ENCODE results near the gene CUL9.
"Not testable (repeated sequence)": the region's sequence is repeated elsewhere in the genome, so short reads cannot be mapped to it uniquely, and the experiment has no call there.

Gene CUL9

DNA sequence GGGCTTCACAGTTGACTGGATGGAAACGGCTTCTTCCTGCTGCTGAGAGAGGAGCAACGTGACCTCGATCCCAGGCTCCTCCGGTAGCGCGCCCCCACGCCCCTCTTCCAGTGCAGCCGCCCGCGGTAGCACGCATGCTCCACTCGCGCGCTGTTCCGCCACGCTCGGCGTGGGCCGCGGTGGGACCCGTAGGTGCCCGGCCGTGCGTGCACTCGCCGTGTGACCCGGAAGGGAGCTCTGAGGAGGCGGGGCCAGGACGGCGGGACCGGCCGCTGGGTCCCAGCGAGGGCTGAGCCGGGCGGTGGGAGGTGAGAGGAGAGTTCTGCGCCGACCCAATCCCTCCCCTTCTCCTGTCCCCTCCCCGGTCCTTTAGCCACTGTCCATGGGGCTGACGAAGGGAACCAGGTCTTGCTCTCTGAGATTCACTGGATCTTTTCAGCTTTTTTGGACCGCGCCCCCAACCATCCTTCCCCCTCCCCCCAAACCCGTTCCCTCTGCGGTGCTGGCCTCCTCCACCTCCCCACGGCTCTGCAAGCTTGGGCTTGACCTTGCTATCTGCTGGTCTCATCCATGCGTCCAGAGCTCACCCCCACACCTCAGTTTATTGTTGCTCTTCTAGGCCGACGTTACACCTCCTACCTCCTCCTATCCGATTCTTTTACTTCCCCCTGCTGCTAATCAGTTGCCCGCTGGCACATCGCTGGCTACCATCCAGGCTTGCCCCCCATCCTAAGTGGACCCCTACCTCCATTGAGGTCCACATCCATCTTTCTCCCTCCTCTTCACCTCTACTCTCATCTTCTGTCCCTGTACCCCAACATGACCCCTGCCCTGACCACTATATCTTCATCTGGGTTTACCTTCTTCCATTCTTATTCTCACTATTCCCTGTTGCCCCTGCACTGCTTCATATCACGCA is at the start of gene CUL9:
CUL9 (plus strand) TSS at position 255 of the 919 bp plus-strand sequence. CDS start 2,115 bp downstream, outside the sequence.
- DNase-seq: peak; percentile 90

DNA sequence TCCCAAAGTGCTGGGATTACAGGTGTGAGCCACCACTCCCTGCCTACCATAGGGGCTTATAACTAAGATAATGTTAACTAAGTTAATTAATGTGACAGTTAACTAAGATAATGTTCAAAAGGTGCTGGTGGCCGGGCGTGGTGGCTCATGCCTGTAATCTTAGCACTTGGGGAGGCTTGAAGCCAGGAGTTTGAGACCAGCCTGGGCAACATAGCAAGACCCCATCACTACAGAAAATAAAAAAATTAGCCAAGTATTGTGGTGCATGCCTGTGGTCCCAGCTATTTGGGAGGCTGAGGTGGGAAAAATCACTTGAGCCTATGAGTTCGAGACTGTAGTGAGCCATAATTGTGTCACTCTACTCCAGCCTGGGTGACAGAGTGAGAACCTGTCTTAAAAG is 43.7 kb upstream of the CUL9 start:
- DNase-seq: no peak

DNA sequence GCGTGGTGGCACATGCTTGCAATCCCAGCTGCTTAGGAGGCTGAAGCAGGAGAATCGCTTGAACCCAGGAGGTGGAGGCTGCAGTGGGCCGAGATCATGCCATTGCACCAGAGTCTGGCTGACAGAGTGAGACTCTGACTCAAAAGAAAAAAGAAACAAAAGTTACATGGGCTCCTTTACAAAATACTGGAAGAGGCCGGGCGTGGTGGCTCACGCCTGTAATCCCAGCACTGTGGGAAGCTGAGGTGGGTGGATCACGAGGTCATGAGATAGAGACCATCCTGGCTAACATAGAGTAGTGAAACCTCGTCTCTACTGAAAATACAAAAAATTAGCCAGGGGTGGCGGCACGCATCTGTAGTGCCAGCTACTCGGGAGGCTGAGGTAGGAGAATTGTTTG is 42.0 kb upstream of the CUL9 start:
- DNase-seq: not testable (repeated sequence)

DNA sequence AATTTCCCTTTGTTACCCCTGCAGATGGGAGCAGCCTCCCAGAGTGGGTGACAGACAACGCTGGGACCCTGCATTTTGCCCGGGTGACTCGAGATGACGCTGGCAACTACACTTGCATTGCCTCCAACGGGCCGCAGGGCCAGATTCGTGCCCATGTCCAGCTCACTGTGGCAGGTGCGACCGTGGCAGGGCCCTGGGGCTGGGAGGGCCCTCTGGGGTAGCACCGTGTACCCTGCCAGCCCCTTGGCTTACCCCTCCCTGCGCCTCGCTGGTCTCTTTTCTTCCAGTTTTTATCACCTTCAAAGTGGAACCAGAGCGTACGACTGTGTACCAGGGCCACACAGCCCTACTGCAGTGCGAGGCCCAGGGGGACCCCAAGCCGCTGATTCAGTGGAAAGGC is 40.4 kb upstream of the CUL9 start:
- no peak for DNase-seq

DNA sequence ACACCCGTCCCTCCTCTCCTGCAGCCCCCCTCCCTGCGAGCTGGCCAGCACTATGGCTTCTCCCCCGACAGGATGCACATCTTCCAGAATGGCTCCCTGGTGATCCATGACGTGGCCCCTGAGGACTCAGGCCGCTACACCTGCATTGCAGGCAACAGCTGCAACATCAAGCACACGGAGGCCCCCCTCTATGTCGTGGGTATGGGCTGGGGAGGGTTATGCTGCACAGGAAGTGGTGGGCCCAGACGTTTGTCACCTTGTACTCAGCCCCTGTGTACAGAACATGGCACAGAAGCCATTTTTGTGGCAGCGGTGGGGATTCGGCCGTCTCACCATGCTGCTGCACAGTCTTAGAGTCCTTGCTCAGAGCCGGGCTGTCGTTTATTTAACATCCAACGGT is 39.9 kb upstream of the CUL9 start:
- no peak for DNase-seq

DNA sequence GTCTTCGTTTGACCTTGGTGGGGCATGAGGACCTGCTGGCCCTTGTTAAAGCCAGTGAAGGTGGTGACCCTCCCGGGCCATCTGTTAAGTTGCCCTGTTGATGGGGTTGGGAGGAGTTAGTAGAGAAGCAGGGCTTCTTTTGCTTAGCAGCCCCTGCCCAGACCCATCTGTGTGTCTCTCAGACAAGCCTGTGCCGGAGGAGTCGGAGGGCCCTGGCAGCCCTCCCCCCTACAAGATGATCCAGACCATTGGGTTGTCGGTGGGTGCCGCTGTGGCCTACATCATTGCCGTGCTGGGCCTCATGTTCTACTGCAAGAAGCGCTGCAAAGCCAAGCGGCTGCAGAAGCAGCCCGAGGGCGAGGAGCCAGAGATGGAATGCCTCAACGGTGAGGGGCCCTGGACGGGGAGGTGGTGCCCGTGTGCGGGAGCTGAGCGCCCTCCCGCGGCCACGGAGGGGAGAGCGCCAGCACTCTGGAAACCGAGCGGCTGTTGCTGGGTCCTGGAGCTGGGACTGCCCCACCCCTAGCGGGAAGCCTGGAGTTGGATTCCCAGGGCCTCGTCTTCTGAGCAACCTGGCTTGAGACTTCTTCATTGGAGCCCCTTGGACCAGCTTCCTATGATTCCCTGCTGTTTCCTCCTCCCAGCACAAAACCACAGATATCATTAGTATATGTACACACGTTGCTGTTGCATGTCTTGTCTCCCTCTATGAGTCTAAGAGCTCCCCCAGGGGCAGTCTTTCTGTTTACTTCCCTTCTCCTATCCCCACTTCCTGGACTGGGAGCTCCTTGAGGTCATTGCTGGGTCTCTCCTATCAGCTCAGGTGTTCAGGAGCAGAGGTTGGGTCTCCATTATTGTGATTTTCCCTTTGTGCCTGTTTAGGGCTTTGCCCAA is 38.5 kb upstream of the CUL9 start:
- peak; percentile 81 for DNase-seq

DNA sequence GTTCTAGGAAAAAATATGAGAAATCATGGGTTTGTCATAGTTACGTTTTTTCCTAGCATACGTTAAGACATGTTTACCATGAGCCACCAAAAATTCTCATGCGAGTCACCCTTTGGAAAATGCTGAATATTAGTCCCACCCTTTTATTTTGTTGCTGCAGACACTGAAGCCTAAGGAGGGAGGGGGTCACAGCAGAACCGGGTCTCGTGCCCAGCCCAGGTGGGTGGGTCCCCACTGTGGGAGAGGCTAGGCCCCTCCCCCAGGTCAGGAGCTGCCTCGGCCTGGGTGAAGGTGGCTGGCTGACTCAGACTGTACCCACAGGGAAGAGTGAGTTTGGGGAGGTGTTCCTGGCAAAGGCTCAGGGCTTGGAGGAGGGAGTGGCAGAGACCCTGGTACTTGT is 37.1 kb upstream of the CUL9 start:
- DNase-seq: no peak

DNA sequence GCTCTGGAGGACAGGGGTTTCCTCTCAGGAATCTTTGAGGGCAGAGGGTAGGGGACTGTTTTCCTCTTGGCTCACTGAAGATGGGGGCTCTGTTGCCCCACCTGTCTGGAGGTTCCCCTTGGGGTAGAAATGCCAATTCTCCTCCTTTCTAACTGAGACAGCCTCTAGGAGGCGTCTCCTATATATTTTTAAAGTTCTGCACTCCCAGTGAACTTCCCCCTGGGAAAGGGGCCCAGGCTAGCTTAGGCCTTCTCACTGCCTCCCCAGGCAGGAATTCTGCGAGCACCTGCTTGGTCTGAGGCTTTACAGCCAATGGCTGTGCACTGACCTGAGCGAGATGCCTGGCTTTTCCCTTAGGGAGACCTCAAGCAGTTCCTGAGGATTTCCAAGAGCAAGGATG is 35.7 kb upstream of the CUL9 start:
- no peak for DNase-seq

DNA sequence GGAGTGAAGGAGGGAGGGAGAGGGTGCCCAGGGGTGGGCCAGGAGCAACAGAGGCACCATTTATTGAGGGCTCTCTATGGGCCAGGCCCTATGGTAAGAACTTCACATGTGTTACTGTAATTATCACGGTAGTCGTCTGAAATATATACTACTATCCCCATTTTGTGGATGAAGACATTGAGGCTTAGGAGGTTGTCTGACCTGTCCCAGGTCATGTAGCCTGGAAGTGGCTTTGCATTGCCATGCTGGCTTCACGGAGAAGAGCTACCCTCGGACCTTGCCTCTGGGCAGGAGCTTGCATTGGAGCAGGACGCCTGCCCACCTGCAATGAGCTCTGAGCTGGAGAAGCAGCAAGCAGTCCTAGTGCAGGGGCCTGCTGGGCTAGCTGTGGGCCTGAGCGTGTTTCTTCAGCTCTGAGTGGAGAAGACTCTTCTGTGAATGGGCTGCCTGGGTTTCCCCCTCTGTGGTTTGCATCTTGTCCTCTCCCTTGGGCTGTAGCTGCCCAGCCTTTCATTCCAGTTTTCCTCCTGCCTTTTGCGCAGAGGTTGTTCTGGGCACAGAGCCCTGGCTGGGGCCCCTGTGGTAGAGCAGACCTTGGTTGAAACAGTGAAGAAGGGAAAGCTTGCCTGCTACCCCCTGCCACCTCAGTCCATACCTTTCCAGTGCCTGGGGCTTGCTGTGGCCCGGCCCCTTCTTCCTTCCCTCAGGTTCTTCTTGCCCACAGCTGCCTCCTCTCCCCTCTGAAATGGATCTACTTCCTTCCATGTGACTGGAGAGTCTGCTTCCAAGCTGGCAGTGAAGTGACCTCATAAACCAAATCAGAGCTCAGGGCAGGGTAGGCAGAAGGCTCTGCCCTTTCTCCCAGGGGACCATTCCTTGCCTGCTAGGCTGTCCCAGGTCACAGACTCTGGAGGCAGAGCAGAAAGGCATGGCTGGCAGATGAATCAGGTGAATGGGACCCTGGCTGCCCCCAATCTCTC is 35.0 kb upstream of the CUL9 start:
- DNase-seq: no peak

DNA sequence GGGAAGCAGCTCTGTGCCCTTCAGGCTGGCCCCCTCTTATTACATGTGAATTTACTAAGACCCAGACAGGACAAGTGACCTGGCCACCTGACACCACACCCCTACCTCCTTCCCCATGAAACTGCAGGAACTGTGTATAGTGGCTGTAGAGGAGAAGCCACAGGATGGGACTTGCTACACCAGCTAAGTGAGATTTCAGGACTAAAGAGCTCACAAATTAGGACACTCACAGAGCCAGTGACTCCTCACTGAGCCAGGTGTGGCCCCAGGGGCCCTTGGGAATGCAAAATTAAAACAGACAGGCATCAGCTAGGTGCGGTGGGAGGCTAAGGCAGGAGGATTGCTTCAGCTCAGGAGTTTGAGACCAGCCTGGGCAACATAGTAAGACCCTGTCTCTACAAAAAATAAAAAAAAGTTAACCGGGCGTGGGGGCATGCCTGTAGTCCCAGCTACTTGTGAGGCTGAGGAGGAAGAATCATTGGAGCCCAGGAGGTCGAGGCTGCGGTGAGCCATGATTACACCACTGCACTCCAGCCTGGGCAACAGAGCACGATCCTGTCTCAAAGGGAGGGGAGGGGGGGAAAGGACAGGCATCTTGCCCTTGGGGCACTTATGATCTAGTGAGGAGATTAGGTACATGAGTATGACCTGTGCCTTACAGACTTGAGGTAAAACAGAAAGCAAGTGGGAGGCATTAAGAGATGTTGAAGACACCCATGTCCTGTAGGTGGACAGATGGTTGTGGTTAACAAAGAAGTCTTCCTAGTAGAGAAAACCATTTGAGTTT is 34.1 kb upstream of the CUL9 start:
- DNase-seq: no peak

DNA sequence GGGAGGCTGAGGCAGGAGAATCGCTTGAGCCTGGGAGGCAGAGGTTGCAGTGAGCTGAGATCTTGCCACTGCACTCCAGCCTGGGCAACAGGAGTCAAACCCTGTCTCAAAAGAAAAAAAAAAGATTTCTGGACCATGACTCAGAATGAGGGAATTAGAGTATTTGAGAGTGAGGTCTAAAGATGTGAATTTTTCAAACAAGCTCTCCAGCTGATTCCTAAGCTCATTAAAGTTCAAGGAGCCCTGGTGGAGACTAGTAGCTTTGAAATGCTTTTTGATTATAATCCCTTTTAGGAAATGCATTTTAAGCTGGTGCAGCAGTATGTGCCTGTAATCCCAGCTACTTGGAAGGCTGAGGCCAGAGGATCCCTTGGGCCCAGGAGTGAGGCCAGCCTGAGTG is 32.7 kb upstream of the CUL9 start:
- no peak for DNase-seq

DNA sequence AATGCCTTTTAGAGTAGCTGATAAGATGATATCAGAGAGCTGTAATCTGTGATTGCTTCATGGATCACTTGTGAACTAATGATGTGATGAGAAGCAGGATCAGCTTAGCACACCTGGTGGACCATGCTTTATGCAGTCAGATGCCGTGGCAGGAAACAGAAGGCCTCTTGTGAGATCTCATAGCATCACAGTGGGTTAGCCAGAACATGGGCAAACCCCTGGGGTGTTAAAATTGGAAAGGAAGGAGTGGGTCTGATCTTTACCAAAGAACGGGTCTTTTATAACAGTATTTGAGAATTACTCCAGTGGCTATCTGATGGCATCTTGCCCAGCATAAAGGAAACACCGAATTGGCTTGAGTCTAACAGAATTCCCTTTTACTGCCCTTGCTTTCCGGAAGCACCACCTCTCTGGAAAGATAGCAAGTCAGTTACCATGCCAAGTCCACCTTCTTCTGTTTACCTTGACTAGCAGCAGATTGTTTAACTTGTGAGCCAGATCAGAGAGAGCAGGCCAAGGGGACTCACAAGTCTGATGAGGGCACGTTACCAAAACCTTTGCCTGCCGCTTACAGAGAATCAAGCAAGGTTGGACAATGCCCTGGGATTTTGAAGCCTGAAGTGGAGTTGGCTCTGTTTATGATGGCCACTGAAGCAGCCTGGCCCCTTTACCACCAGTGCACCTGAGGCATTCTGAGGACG is 31.8 kb upstream of the CUL9 start:
- DNase-seq: no peak

DNA sequence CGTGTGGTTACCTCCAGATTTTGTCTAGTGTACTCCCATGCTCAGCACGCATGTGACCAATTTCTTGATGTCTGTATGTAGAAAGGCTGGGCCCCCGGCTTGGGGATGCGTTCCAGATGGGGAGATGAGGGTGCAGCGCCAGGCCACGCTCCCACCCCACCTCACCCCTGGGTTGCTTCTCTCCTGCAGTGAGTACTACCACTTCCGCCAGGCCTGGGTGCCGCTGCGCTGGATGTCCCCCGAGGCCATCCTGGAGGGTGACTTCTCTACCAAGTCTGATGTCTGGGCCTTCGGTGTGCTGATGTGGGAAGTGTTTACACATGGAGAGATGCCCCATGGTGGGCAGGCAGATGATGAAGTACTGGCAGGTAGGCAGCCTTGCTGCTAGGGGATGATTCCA is 22.4 kb upstream of the CUL9 start:
- no peak for DNase-seq

DNA sequence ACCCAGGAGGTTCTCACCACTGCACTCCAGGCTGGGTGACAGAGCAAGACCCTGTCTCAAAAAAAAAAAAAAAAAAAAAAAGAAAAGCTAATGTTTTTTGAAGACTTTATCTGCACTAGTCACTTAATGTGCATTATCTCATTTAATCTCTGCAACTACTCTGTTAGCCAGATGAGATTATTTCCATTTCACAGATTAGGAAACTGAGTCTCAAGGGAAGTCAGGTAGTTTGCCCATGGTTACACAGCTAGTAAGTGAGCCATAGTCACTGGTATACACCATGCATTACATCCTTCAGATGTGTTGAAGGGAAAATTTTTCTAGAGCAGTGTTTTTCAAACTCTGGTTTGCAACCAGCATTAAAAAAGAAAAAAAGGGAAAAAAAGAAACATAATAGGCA is 18.1 kb upstream of the CUL9 start:
- DNase-seq: no peak

DNA sequence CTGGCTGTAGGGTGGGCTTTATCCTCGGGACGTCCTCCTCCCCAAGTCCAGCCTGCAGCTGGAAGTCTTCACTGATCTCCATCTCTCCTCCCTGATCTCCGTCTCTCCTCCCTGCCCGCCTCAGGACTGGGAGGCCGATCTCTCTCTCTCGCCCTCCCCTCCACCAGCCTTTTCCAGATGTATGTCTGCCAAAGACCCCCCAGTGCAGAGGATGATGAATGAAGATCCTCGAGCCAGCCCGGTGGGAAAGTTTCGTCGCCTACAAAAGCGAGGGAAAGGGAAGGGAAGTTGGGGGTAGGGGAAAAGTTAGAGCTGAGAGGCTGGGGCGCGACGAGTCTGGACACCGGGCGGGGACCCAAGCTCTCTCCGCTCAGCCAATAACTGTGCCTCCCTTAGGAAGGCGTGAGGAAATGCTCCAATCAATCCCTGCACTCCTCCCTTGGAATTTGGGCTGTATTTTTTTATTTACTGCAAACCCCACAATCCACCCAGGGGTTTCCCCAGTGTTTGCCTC is 11.5 kb upstream of the CUL9 start:
- DNase-seq: no peak

DNA sequence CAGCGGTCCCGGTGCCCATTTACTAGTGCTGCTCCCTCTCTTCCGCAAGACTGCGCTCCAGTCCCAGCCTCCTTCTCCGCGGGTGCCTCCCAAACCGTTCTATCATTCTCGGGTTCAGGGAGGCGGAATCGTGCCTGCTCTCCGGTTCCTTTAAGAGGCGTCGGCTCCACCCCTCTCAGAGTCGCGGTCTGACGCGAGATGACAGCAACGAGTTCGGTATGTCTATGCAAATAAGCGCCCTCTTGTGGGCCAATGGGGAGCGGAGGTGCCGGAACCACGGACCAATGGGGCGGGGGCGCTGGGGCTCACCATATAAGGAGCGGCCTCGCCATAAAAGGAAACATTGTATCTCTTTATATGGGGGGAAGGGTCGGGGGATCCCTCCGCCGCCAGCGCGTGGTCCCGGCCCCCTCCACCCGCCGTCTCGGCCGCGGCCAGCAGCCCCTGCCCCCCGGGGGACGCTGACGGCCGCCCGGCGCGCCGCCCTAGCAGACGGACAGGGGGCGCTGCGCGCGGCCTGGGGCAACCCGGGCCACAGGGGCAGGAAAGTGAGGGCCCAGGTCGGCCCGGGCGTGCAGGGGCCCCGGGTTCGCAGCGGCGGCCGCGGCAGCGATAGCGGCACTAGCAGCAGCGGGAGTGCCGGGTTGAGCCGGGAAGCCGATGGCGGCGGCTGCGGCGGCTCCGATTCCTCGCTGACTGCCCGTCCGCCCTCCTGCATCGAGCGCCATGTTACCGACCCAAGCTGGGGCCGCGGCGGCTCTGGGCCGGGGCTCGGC is 10.9 kb upstream of the CUL9 start, which contains the start of gene SRF:
SRF (plus strand) TSS at position 339 of the 776 bp plus-strand sequence; CDS start at position 727, 388 bp downstream.
- DNase-seq: peak; percentile 99

DNA sequence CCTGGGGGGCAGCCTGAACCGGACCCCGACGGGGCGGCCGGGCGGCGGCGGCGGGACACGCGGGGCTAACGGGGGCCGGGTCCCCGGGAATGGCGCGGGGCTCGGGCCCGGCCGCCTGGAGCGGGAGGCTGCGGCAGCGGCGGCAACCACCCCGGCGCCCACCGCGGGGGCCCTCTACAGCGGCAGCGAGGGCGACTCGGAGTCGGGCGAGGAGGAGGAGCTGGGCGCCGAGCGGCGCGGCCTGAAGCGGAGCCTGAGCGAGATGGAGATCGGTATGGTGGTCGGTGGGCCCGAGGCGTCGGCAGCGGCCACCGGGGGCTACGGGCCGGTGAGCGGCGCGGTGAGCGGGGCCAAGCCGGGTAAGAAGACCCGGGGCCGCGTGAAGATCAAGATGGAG is 10.3 kb upstream of the CUL9 start:
- peak; percentile 22 for DNase-seq

DNA sequence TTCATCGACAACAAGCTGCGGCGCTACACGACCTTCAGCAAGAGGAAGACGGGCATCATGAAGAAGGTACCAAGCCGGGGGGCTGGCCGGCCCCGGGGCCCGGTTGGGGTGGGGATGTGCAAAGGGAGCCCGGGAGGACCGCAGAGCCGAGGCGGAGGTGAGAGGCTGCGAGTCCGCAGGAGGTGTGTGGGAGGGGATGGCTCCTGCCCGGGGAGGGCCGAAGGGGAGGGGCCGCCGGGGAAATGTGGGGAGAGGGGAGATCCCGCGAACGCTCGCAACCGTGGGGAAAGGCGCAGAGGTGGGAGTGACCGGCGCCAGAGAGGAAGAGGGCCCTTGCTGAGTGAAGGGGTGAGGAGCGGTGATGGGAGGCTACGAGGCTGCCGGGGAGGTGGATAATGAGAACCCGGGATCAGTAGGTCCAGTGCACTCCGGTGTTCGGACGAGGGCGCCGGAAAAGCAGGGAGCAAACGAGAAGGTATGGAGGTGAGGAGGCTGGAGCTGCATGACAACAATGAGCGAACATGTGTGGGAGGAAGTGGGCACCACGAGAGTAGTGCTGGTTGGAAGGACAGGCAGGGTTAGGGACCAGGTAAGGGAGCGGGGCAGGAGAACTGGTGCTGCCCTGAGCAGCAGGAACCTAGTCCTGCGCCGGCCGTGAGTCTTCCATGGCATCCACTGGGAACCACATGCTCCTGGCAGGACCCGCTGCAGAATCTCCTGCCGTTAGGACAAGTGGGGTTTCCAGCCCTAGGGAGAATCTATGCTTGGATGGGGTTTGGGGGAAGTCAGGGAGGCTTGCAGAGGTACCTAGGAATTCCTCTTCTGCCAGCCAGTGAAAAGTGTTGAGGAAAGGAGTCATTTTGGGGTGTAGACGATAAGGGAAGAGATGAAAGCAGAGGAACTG is 9.6 kb upstream of the CUL9 start:
- DNase-seq: peak; percentile 61
